ENCODE measurements around the gene RUNX1. TPM values are rescaled to one million over a fixed set of nuclear protein-coding genes. Genes with fewer than 3 reads are reported as not detected.

RUNX1 gene
- total and polyA plus RNA-seq, 10 donors, result 4.8 to 70.0 (median 43.6) TPM

DNA sequence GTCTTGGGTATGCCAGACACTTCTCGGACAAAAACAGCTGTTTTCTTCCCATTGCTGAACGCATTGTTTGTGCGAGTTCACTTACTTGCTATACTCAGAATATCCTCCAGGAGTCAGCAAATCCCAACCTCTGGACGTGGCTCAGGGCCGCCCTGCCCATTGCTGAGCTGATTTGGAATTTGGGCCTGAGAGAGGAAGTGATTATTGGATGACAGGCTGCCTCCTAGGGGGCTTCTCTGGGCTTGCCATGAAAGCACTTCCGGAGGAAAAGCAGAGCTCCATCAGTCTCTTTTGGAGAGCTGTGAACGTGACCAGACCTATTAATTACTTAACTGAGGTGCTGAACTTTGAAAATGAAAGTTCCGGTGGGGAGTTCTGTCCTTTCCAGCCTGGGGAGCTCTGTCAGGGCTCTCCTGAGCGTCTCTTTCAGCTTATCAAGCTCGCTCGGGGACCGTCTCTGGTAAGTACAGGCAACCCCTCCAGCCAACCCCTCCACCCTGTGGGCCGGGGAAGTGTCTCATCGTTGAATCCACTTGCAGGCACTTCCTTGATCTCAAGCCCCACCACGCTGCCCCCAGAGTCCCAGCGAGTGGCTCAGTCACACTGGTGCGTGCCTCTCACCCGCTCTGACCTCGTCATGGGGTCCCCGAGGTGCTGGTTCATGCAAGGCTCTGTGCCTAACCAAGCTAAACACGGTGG, 303.4 kb downstream of the RUNX1 start:
- Histone ChIP-seq H3K27me3 (replicated peaks in 1 of 7) (peaks cover 0 to 16% (median 0%) of the 10 kb centered on the region in 7 donors), H3K9me3 (no peaks in the 10 kb centered on the region), H3K36me3 (no peaks in the 10 kb centered on the region), H3K4me1 (peaks cover 0 to 16% (median 12%) of the 10 kb centered on the region in 6 donors), H3K4me3 (peak overlapping the region in 4 of 8 donors; percentile 3 to 51 (median 10)), H3K27ac (peak overlapping the region in 3 of 8 donors; percentile 6 to 35 (median 11))
- intact Hi-C loops (cut with DNase I; ENCODE audit: low total_unique reads), result loop anchor here (5.0 to 10.0 kb wide), 3 partner anchors 869 to 1279 kb away; no protein-coding TSS in a partner anchor
- WGBS, 5 donors, result 35 to 44% (median 38%) methylated on average over 21 of the region's 21 CpGs
- TF ChIP-seq POLR2A (IDR thresholded peaks at IDR 0.05) (no peak), POLR2AphosphoS5 (IDR thresholded peaks at IDR 0.05) (peak in 1 of 3 donors; percentile 54), CTCF (IDR thresholded peaks at IDR 0.05 in 8 of 11, conservative IDR thresholded peaks at IDR 0.05 in 3 of 11) (peak; percentile 57 to 90 (median 79))
- DNase-seq, result peak; percentile 87

DNA sequence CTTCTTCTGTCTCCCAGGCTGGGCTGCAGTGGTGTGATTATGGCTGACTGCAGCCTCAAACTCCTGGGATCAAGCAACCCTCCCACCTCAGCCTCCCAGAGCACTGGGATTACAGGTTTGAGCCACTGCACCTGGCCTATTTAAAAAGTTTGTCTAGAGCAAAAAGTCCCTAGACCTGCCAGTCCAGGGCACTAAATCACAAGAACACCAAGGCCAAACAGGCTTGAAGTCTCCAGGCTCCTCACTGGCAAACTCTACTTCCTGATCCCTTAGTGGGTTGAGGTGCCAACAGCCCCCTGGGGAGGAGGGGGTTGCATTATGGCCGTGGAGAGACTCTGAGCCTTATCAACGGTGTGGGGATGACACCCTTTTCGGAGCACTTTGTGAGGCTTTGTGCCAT, 304.3 kb downstream of the RUNX1 start:
- TF ChIP-seq POLR2AphosphoS5 (IDR thresholded peaks at IDR 0.05) (no peak), POLR2A (IDR thresholded peaks at IDR 0.05) (no peak), CTCF (IDR thresholded peaks at IDR 0.05 in 8 of 11, conservative IDR thresholded peaks at IDR 0.05 in 3 of 11) (no peak)
- H3K27me3 ChIP-seq (replicated peaks in 1 of 7), result peaks cover 0 to 18% (median 0%) of the 10 kb centered on the region in 7 donors

GRCh38 chr21:34743831-34744230, 305.3 kb downstream of the RUNX1 start:
- Histone ChIP-seq H3K4me1 (peaks cover 0 to 16% (median 12%) of the 10 kb centered on the region in 6 donors), H3K9me3 (no peaks in the 10 kb centered on the region), H3K27ac (no peak overlapping the region), H3K36me3 (no peaks in the 10 kb centered on the region), H3K27me3 (replicated peaks in 1 of 7) (peaks cover 0 to 18% (median 0%) of the 10 kb centered on the region in 7 donors), H3K4me3 (no peak overlapping the region)
- WGBS, 5 donors, result 71 to 86% (median 76%) methylated on average over 8 to 9 of the region's 9 CpGs
- no peak for DNase-seq
- intact Hi-C loops (cut with DNase I; ENCODE audit: low total_unique reads), result loop anchor here (10.0 kb wide), 2 partner anchors 871 to 1281 kb away; no protein-coding TSS in a partner anchor
- TF ChIP-seq CTCF (IDR thresholded peaks at IDR 0.05 in 8 of 11, conservative IDR thresholded peaks at IDR 0.05 in 3 of 11) (no peak), POLR2A (IDR thresholded peaks at IDR 0.05) (no peak), POLR2AphosphoS5 (IDR thresholded peaks at IDR 0.05) (no peak)

More for the DNA sequence above, 304.3 kb downstream of the RUNX1 start:
- WGBS, 5 donors, result 36 to 56% (median 44%) methylated on average over 3 of the region's 3 CpGs
- no peaks in the 10 kb centered on the region for H3K9me3 ChIP-seq
- H3K4me1 ChIP-seq, result peaks cover 0 to 16% (median 12%) of the 10 kb centered on the region in 6 donors
- no peak overlapping the region for H3K27ac ChIP-seq
- H3K36me3 ChIP-seq, result no peaks in the 10 kb centered on the region
- DNase-seq, result no peak
- H3K4me3 ChIP-seq, result no peak overlapping the region
- intact Hi-C loops (cut with DNase I; ENCODE audit: low total_unique reads), result loop anchor here (5.0 to 10.0 kb wide), 3 partner anchors 870 to 1280 kb away; no protein-coding TSS in a partner anchor

DNA sequence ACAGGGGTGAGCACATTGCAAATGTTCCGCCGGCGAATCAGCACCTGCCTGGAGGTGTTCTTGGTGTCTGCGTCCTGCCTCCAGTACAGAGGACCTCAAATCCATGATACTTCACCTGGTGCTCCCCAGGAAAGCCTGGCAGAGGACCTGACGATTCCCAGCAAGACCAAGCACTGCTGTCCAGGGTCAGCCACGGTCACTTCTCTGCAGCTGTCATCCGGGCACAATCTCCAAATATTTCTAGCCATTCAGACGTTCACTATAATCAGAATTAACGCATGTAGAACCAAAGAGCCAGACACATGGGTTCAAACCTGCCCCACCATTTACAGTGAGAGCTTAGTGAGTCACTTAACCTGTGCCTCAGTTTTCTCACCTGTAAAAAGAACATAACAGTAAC, 305.8 kb downstream of the RUNX1 start:
- no peak overlapping the region for H3K27ac ChIP-seq
- WGBS, 5 donors, result 83 to 93% (median 88%) methylated on average over 9 of the region's 9 CpGs
- no peaks in the 10 kb centered on the region for H3K36me3 ChIP-seq
- no peak for DNase-seq
- H3K4me1 ChIP-seq, result peaks cover 0 to 16% (median 12%) of the 10 kb centered on the region in 6 donors
- no peak overlapping the region for H3K4me3 ChIP-seq
- H3K27me3 ChIP-seq (replicated peaks in 1 of 7), result peaks cover 0 to 18% (median 0%) of the 10 kb centered on the region in 7 donors
- TF ChIP-seq POLR2A (IDR thresholded peaks at IDR 0.05) (no peak), CTCF (IDR thresholded peaks at IDR 0.05 in 8 of 11, conservative IDR thresholded peaks at IDR 0.05 in 3 of 11) (no peak), POLR2AphosphoS5 (IDR thresholded peaks at IDR 0.05) (no peak)
- H3K9me3 ChIP-seq, result no peaks in the 10 kb centered on the region
- intact Hi-C loops (cut with DNase I; ENCODE audit: low total_unique reads), result loop anchor here (10.0 kb wide), 2 partner anchors 872 to 1282 kb away; no protein-coding TSS in a partner anchor

Data from spleen (tissue), 11 donors.